ENCODE data around the gene DDI2. TPM values are rescaled to one million over a fixed set of nuclear protein-coding genes. Genes with fewer than 3 reads are reported as not detected.

DDI2 gene
- total RNA-seq, 2 experiments from 2014 or later, result 23.5 to 40.8 TPM

GRCh38 chr1:15707239-15707925, 90.1 kb downstream of the DDI2 start:
- CTCF ChIA-PET (ENCODE audit: unreplicated experiment), result no interaction called here
- peaks cover 6% of the 10 kb centered on the region for H3K36me3 ChIP-seq (ENCODE audit: insufficient read depth, low read length)
- no peaks in the 10 kb centered on the region for H3K9me2 ChIP-seq (ENCODE audit: insufficient read depth, low read length)
- no peaks in the 10 kb centered on the region for H3K4me1 ChIP-seq (ENCODE audit: insufficient read depth, low read length, poor library complexity, severe bottlenecking)
- H3K79me2 ChIP-seq (ENCODE audit: insufficient read depth, low read depth, low read length), result no peaks in the 10 kb centered on the region
- intact Hi-C loops (cut with micrococcal nuclease; ENCODE audit: unreplicated experiment), result no loop called here
- no peak overlapping the region for H3K4me3 ChIP-seq (ENCODE audit: low read depth, low read length, poor library complexity, severe bottlenecking)
- no peak overlapping the region for H2AFZ ChIP-seq (ENCODE audit: low read length)
- no peaks in the 10 kb centered on the region for H4K20me1 ChIP-seq (ENCODE audit: insufficient read depth, low read length)
- H3K9me3 ChIP-seq (ENCODE audit: low read length), result no peaks in the 10 kb centered on the region
- no TSS peak for BruUV-seq (replicated peaks)
- no peak for DNase-seq (ENCODE audit: low spot score)
- no peak overlapping the region for H3K4me2 ChIP-seq (ENCODE audit: low read length)
- no peak for TF ChIP-seq EZH2phosphoT487 (IDR thresholded peaks at IDR 0.05; ENCODE audit: borderline replicate concordance, low read depth, low read length)
- no peak for TF ChIP-seq CTCF (conservative IDR thresholded peaks at IDR 0.05; ENCODE audit: low read length)
- H3K27ac ChIP-seq (ENCODE audit: low read depth, low read length, poor library complexity, severe bottlenecking), result no peak overlapping the region
- POLR2A ChIA-PET, result interaction anchor here (0.7 to 1.2 kb wide), 3 partner anchors 11 to 165 kb away, joined by 3 read pairs; no protein-coding TSS in a partner anchor

DNA sequence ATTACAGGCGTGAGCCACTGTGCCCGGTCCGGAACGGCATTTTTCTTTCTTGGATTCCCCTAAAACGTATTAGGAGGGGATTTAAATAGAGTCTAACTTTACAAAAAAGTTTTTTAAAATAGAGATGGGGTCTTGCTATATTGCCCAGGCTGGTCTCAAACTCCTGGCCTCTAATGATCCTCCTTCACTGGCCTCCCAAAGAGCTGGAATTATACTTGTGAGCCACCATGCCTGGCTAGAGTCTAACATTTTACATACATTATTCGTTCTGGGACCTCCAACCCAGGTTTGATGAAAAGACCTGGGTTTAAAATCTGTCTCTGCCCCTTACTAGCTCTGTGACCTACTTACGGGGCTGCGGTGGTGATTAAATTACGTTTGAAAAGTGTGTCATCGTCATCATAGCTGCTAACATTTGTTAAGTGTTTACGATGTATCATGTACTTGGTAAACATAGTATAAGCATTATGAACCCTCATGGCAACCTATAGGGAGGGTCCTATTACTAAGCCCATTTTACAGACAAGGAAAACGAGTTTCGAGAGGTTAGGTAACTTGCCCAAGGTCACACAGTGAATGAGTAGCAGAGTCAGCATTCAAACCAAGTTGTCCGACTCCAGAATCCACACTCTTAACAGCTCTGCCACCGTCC, 91.4 kb downstream of the DDI2 start:
- Histone ChIP-seq H4K20me1 (ENCODE audit: insufficient read depth, low read length) (no peaks in the 10 kb centered on the region), H3K36me3 (ENCODE audit: insufficient read depth, low read length) (peaks cover 6% of the 10 kb centered on the region), H3K9me3 (ENCODE audit: low read length) (no peaks in the 10 kb centered on the region), H3K4me2 (ENCODE audit: low read length) (no peak overlapping the region), H3K4me1 (ENCODE audit: insufficient read depth, low read length, poor library complexity, severe bottlenecking) (no peaks in the 10 kb centered on the region), H3K27ac (ENCODE audit: low read depth, low read length, poor library complexity, severe bottlenecking) (no peak overlapping the region), H3K9me2 (ENCODE audit: insufficient read depth, low read length) (no peaks in the 10 kb centered on the region), H2AFZ (ENCODE audit: low read length) (no peak overlapping the region), H3K4me3 (ENCODE audit: low read depth, low read length, poor library complexity, severe bottlenecking) (no peak overlapping the region), H3K79me2 (ENCODE audit: insufficient read depth, low read depth, low read length) (no peaks in the 10 kb centered on the region)
- intact Hi-C loops (cut with micrococcal nuclease; ENCODE audit: unreplicated experiment), result no loop called here
- CTCF ChIA-PET (ENCODE audit: unreplicated experiment), result no interaction called here
- no peak for DNase-seq (ENCODE audit: low spot score)
- POLR2A ChIA-PET, result interaction anchor here (1.2 kb wide), 1 partner anchor 163 kb away, joined by 3 read pairs; no protein-coding TSS in a partner anchor
- BruUV-seq (replicated peaks), result no TSS peak
- no peak for TF ChIP-seq CTCF (conservative IDR thresholded peaks at IDR 0.05; ENCODE audit: low read length)
- no peak for TF ChIP-seq EZH2phosphoT487 (IDR thresholded peaks at IDR 0.05; ENCODE audit: borderline replicate concordance, low read depth, low read length)

DNA sequence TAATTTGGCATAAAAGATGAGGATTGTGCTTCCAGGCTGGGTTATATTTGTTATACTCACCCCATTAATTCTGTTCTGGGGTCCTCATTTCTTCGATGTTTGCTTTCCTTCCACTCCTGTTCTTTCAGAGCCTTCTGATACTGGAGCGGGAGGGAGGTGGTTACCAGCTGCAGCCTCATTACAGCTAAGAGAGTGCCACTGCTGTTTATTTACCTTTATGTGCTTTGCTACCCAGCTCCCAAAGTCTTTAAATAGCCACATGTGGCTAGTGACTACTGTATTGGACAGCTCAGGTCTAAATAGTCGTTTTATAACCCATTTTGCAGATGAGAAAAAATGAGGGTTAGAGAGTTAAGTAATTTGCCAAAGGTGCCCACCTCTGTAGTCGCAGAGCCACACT, 92.0 kb downstream of the DDI2 start:
- no TSS peak for BruUV-seq (replicated peaks)
- Histone ChIP-seq H3K9me2 (ENCODE audit: insufficient read depth, low read length) (no peaks in the 10 kb centered on the region), H2AFZ (ENCODE audit: low read length) (no peak overlapping the region), H3K36me3 (ENCODE audit: insufficient read depth, low read length) (peaks cover 6% of the 10 kb centered on the region), H3K27ac (ENCODE audit: low read depth, low read length, poor library complexity, severe bottlenecking) (no peak overlapping the region), H3K4me2 (ENCODE audit: low read length) (no peak overlapping the region), H3K4me3 (ENCODE audit: low read depth, low read length, poor library complexity, severe bottlenecking) (no peak overlapping the region), H3K9me3 (ENCODE audit: low read length) (no peaks in the 10 kb centered on the region), H3K79me2 (ENCODE audit: insufficient read depth, low read depth, low read length) (no peaks in the 10 kb centered on the region), H4K20me1 (ENCODE audit: insufficient read depth, low read length) (no peaks in the 10 kb centered on the region), H3K4me1 (ENCODE audit: insufficient read depth, low read length, poor library complexity, severe bottlenecking) (no peaks in the 10 kb centered on the region)
- POLR2A ChIA-PET, result no interaction called here
- intact Hi-C loops (cut with micrococcal nuclease; ENCODE audit: unreplicated experiment), result no loop called here
- TF ChIP-seq CTCF (conservative IDR thresholded peaks at IDR 0.05; ENCODE audit: low read length), result no peak
- TF ChIP-seq EZH2phosphoT487 (IDR thresholded peaks at IDR 0.05; ENCODE audit: borderline replicate concordance, low read depth, low read length), result no peak
- CTCF ChIA-PET (ENCODE audit: unreplicated experiment), result no interaction called here
- no peak for DNase-seq (ENCODE audit: low spot score)
